HG03039 (cell line): ENCODE results near the gene OR4Q2.
"Not testable (repeated sequence)": the region's sequence is repeated elsewhere in the genome, so short reads cannot be mapped to it uniquely, and the experiment has no call there.

Source experiments
- ATAC-seq: cut with Tn5 transposase; IDR thresholded peaks from one replicate; pipeline ENCODE4 v1.9.1; 2021; ENCODE audit warnings: mild to moderate bottlenecking, moderate library complexity; ENCODE audit not compliant: unreplicated experiment

The OR4Q2 gene

DNA sequence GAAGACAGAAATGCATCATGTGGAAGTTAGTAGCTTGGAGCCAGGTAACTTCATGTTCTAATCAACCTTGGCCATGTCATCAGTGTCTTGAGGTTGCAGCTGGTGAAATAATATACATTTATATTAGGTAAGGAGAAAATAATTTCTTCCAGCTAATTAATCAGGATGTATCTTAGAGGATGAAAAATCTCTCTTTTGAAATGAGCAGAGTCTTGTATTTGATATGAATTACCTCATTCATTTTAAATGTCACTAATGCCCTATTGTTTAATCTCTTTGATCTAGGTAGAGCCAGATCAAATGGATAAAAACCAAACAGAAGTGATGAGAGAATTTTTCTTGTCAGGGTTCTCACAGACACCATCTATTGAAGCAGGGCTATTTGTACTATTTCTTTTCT, at the start of gene OR4Q2:
Gene OR4Q2 (plus strand): TSS at position 301 of the 400 bp plus-strand sequence.
- ATAC-seq = no peak

DNA sequence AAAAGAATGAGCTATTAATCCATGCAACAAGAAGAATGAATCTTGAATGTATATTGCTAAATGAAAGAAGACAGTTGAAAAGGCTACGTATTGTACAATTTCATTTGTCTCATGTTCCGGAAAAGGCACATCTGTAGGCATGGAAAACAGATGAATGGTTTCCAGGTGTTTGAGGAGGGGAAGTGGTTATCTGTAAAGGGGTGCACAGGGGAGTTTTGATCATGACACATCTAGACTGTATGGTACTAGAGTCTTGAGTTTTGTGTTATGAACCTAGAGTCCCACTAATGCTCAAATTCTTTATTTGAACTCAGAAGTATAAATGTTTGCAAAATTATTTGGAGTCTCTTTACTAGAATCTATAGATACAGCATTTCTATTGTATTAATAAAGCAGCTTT, 32.2 kb upstream of the OR4Q2 start:
- ATAC-seq = not testable (repeated sequence)

DNA sequence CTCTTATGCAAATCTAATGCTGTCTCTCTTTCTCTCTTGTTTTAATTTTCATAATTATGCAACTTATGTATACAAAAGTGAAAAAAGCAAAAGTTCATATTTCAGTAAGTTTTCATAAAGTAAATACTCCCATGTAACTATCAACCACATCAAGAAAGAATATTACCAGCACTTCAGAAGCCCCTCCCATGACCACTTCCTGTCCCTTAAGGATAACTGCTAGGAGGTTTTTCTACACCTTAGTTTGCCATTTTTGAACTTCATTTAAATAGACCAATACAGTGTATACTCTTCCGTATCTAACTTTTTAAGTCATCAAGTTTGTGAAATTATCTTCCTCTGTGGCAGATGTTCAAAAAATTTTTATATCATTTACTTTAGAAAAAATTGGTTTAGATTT, 27.1 kb upstream of the OR4Q2 start:
- ATAC-seq = no peak

DNA sequence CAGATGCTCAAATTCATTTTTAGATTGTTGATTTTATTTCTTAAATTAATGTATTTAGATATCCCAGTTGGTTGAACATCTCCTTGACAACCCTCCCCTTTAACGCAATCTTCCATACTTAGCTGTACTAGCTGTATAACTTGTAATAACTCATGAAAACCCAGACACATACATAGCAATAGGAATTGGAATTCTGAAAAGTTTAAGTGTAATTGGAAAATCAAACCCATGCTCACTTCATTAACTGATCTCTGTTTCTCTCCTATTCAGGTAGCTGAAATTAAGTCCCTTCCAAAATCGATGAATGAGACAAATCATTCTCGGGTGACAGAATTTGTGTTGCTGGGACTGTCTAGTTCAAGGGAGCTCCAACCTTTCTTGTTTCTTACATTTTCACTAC, 26.7 kb upstream of the OR4Q2 start, which contains the start of gene OR4K15:
Gene OR4K15 (plus strand): TSS at position 301 of the 400 bp plus-strand sequence. CDS start 0 bp downstream, at position 301.
- ATAC-seq = no peak

DNA sequence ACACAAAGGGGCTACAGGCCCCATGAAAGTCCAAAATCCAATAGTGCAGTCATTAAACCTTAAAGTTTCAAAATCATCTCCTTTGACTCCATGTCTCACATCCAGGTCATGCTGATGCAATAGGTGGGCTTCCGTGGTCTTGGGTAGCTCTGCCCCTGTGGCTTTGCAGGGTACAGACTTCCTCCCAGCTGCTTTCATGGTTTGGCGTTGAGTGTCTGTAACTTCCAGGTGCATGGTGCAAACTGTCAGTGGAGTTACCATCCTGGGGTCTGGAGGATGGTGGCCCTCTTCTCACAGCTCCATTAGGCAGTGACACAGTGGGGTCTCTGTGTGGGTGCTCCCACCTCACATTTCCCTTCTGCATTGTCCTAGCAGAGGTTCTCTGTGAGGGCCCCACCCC, 8.5 kb upstream of the OR4Q2 start:
- no peak for ATAC-seq

DNA sequence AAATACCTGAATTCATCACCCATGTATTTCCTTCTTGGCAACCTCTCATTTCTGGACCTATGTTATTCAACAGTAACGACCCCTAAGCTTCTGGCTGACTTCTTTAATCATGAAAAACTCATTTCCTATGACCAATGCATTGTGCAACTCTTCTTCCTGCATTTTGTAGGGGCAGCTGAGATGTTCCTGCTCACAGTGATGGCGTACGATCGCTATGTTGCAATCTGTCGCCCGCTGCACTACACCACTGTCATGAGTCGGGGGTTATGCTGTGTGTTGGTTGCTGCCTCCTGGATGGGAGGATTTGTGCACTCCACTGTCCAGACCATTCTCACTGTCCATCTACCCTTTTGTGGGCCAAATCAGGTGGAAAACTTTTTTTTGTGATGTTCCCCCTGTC, 356 bp downstream of the OR4Q2 start:
- ATAC-seq = no peak

DNA sequence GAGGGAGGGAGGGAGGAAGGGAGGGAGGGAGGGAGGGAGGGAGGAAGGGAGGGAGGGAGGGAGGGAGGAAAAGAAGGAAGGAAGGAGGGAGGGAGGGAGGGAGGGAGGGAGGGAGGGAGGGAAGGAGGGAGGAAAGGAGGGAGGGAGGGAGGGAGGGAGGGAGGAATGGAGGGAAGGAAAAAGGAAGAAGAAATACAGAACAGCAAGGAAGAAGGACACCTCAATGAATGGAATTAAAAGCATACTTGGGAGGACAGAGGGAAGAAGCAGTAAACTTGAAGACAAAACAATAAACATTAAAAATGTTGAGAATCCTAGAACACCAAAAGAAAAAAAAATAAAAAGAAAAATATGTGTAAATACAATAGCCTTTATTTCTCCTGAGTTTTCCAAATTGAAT, 6.2 kb downstream of the OR4Q2 start:
- no peak for ATAC-seq

DNA sequence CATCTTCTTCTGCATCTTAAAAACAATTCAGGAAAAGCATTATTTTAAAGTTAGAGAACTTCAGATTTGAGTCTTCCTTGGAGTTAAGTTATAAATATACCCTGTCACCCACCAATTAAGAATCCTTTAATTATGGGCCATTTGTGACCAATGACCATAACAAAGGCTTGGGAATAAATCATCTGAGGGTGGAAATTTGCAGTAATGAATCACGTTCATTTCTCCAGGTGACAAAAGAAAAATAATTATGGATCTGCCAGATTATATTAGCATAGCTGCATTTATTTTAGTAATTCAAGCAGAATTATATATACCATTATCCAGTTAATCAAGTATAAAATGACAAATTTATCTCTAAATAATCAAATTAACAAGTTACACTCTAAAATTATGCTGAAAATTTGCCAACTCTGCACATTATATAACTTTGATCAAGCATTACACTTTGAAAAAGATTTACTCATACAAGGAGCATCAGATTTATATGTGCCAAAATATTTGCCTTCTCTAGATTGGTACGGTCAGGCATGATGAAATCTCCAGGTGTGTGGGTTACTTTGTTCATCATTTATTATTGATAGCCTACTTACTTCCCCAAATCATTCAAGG, 17.4 kb downstream of the OR4Q2 start, which contains the start of gene OR4K14:
Gene OR4K14 (minus strand): TSS at position 51 of the 609 bp plus-strand sequence. CDS start 4,114 bp downstream, outside the sequence.
- ATAC-seq = no peak

DNA sequence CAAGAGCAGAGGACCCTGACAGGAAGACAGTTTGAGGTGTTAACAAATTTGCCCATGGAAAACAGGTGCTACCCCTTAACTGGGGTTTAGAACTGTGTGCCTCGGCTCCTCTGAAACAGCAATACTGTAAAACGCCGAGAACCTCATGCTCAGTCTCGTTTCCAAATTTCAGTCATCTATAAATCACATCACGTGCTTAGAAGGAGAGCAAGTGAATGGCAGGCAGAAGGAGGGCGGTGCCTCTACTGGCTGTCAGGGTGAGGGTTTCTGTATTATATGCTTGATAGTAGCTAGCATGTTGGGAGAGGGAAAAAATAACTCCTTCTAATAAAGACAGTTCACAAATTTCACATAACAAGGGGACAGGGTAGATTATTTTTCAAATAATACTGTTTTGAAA, 29.1 kb downstream of the OR4Q2 start:
- ATAC-seq = no peak

DNA sequence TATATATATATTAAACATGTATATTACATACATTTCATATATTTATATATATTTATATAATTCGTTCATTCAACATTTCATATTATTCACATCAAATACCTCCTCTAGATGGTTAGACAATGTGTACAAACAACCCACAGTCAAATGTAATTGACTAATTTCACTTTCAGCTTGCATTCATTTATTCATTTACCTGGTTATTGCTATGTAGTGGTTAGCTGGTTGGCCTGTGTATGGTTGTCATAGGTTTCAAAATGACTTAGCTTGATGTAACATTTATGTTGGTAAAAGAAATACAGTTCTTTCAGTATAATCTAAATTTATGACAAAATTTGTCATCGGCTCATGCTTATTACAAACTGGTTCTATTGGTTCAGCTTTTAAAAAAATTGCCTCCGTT, 33.5 kb downstream of the OR4Q2 start:
- ATAC-seq = no peak

DNA sequence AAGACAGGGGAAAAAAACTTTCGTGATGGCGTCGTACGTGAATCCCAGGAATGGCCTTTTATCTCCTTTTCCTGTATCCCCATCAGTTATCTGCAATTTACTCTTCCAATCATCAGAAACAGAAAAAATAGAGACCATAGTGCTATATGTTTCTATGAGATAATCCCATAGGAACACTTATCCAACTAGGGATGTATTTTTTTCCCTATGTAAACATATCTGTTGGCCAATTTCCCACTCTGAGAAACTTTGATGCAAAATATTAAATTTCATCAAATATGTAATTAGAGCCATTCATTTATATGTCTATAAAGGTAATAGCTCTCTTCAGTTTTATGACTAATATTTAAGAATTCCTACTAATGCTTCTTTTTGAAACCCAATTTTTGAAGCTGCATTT, 34.0 kb downstream of the OR4Q2 start, which contains the start of gene OR4K13:
Gene OR4K13 (minus strand): TSS at position 101 of the 400 bp plus-strand sequence. CDS start 1,280 bp downstream, outside the sequence.
- no peak for ATAC-seq

DNA sequence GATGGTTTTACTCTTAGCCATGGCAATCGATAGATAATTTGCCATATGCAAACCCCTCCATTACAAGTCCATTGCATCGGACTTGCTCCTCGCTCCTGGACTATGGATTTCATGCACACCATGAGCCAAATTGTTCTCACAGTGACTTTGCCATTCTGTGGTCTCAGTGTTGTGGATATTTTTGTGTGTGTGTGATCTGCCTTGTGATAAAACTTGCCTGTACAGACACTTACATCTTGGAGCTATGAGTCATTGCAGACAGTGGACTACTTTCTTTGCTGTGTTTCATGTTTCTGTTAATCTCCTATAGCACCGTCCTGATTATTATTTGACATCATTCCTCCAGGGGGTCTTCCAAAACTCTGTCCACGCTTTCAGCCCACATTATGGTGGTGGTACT, 42.3 kb downstream of the OR4Q2 start:
- ATAC-seq = no peak

DNA sequence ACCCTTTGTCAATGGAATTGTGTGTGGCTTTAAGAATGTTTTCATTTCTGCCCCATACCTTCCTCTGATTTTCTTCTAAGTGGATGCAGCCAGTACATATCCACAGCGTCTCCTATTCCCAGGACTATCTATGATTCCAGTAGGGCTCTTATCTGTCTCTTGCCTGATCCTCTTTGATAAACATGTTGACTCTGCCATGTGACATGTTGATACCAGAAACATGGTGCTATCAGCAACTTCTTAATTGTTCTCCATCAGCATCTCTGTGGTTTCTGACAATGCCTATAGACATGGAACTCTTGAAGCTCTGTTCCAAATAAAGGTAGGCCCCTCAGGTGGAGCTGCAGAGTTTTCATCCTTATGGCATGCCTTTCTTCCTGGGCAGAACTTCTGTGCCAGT, 46.2 kb downstream of the OR4Q2 start:
- no peak for ATAC-seq
